Ovary (tissue), 9 donors: ENCODE data around the gene CRMP1. TPM values are rescaled to one million over a fixed set of nuclear protein-coding genes. Genes with fewer than 3 reads are reported as not detected.

Experiments
- DNase-seq, 5 donors: peaks; one replicate each; pipeline ENCODE4 v3.0.0-alpha.2; 2019 to 2020
- H3K27ac ChIP-seq, 2 donors: fragments of 200-600 bp; one replicate each; pipeline versions ENCODE4 v1.5.1 to v1.8.0; 2019 to 2022
- H3K27me3 ChIP-seq: fragments of 200-600 bp; one replicate; pipeline ENCODE4 v1.8.0; 2022
- H3K36me3 ChIP-seq: fragments of 200-600 bp; sonication (generic); one replicate; pipeline ENCODE4 v1.5.1; 2019
- H3K4me1 ChIP-seq: one replicate; pipeline ENCODE4 v1.8.1; 2013; ENCODE audit warnings: mild to moderate bottlenecking, moderate library complexity; ENCODE audit not compliant: insufficient read depth
- H3K4me3 ChIP-seq: fragments of 200-600 bp; sonication (generic); one replicate; pipeline ENCODE4 v1.5.1; 2017
- H3K9me3 ChIP-seq, 2 donors: fragments of 200-600 bp in 1 of 2; sonication (generic) in 1 of 2; one replicate each; pipeline versions ENCODE4 v1.5.1 to v1.8.1; 2013 to 2019; ENCODE audit warnings: mild to moderate bottlenecking in 1 of 2, moderate library complexity in 1 of 2
- EP300 ChIP-seq: sonication (generic); formaldehyde crosslinking; IDR thresholded peaks from one replicate; pipeline ENCODE4 v1.6.1; 2017; ENCODE audit warnings: antibody characterized with exemption
- POLR2A ChIP-seq: fragments of 450-650 bp; IDR thresholded peaks from one replicate; pipeline ENCODE4 v1.6.1; 2017; ENCODE audit warnings: antibody characterized with exemption, mild to moderate bottlenecking, moderate library complexity
- WGBS, 3 donors: extraction: QIAGEN DNeasy Blood & Tissue Kit in 1 of 3; methylation state at CpG; one replicate each; pipeline versions ENCODE4 v1.1.5 to v1.1.7; 2013 to 2017; 5-methylcytosine and 5-hydroxymethylcytosine counted together
- intact Hi-C, 4 donors: fragments of 100-400 bp; cut with DNase I; formaldehyde crosslinking; loops; one replicate each; pipeline versions ENCODE4 v1.11.0 to v1.15.1; 2022 to 2023
- polyA plus RNA-seq, 2 donors: library from polyadenylated mRNA; stranded (reverse); fragments of 200-250 nt in 1 of 2; fragments of 350-450 nt in 1 of 2; fragmentation: Illumina TruSeq in 1 of 2; extraction: RNeasy Lipid Tissue Mini Kit (QIAGEN cat#74804) in 1 of 2; gene quantifications; one replicate each; pipeline ENCODE4 v1.2.3, GENCODE V29; 2013 to 2014
- total RNA-seq, 7 donors: library from RNA; depleted of rRNA in 2 of 7; stranded (reverse); fragments of >200 nt in 2 of 7; fragmentation: NEBNext Ultra II Directional in 3 of 7; extraction: Animal tissue kit (Norgen Biotek cat#: 25700) in 3 of 7; gene quantifications; one replicate each; pipeline versions ENCODE4 v1.1.0 to v1.2.4, GENCODE V29; 2016 to 2023
- TF ChIP-seq, protein P1 (sequence below), 3 donors: fragments of 450-650 bp in 2 of 3; fragments of 200-600 bp in 1 of 3; IDR thresholded peaks; one replicate each; pipeline versions ENCODE4 v1.5.1 to v1.8.0; 2016 to 2022; ENCODE audit warnings: antibody characterized with exemption in 3 of 3, mild to moderate bottlenecking in 1 of 3
- donor health status: DM: no; HTN: no; CAD: no; lungs with moderate emphysema.
- donor health status: DM: no; HTN: no; CAD: no.
- donor health status: Bipolar disorder and iron deficiency.
- donor health status: DM: yes; HTN: yes; CAD: no.
- donor health status: DM: no; HTN: no; CAD: no.
- donor health status: DM: yes; HTN: yes; CAD: no.

Gene CRMP1
- total and polyA plus RNA-seq, 9 donors: 1.2 to 5.5 (median 4.2) TPM

DNA sequence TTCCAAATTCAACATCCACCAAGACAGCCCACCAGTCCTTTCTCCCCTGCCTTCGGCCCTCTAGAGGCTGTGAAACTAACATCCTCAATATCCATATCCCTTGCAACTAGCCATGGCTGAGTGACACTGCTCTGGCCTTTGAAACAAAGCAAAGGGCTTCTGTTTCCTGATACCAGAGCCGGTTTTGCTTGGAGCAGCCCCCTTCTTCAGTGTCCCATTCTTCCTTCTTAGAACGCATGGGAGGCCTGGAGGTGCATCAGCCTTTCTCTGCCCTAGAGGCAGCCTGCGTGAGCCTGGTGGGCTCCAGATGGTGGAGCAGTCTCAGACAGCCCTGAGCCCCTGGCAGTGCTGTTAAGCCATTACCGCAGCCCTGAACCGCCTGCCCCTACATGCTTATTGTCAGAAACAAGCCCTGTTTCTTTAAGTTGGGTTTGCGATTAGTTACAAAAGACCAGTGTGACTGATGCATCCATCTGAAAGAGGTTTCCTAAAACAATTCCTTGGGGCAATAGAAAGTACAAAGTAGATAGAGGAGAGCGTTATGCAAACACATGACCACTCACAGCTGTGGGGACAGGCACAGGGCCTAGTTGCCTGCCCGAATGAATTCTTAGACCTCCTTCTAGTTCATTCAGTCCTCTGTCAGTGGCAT is 107.8 kb downstream of the CRMP1 start:
- no peak overlapping the region for H3K4me3 ChIP-seq
- H3K4me1 ChIP-seq: no peaks in the 10 kb centered on the region
- no peak overlapping the region for H3K27ac ChIP-seq
- H3K9me3 ChIP-seq: no peaks in the 10 kb centered on the region
- no peaks in the 10 kb centered on the region for H3K27me3 ChIP-seq
- intact Hi-C loops: loop anchor here in 2 of 4 donors (5.0 to 10.0 kb wide), 2 partner anchors 730 to 1722 kb away; partner anchors contain the start of gene STK32B (in 1 of the 2)
- TF ChIP-seq EP300 (no peak), POLR2A (no peak)
- TF ChIP-seq, protein P1, sequence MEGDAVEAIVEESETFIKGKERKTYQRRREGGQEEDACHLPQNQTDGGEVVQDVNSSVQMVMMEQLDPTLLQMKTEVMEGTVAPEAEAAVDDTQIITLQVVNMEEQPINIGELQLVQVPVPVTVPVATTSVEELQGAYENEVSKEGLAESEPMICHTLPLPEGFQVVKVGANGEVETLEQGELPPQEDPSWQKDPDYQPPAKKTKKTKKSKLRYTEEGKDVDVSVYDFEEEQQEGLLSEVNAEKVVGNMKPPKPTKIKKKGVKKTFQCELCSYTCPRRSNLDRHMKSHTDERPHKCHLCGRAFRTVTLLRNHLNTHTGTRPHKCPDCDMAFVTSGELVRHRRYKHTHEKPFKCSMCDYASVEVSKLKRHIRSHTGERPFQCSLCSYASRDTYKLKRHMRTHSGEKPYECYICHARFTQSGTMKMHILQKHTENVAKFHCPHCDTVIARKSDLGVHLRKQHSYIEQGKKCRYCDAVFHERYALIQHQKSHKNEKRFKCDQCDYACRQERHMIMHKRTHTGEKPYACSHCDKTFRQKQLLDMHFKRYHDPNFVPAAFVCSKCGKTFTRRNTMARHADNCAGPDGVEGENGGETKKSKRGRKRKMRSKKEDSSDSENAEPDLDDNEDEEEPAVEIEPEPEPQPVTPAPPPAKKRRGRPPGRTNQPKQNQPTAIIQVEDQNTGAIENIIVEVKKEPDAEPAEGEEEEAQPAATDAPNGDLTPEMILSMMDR (IDR thresholded peaks at IDR 0.05): no peak
- peak in 1 of 5 donors; percentile 13 for DNase-seq
- H3K36me3 ChIP-seq: no peaks in the 10 kb centered on the region
- 57 to 77% (median 70%) methylated on average over 9 of the region's 9 CpGs for WGBS, 3 donors

DNA sequence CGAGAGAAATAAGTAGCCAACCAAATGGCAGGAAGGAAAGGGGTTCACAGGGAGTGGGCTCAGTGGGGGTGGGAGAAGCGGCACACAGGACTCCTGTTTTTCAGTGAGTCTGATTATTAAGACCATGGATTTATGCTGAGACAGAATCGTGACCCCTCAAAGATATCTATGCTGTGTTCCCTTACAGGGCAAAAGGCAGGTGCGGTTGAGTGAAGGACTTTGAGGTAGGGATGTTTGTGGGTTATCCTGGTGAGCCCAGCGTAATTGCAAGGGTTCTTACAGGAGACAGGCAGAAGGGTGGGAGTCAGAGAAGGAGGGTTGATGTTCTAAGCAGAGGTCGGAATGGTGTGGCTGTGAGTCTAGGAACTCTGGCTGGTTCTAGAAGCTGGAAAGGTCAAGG is 108.9 kb downstream of the CRMP1 start:
- H3K27ac ChIP-seq: no peak overlapping the region
- no peaks in the 10 kb centered on the region for H3K27me3 ChIP-seq
- no peaks in the 10 kb centered on the region for H3K4me1 ChIP-seq
- no peaks in the 10 kb centered on the region for H3K9me3 ChIP-seq
- WGBS, 3 donors: 89 to 91% (median 90%) methylated on average over 6 of the region's 6 CpGs
- intact Hi-C loops: loop anchor here in 2 of 4 donors (5.0 to 10.0 kb wide), 2 partner anchors 729 to 1723 kb away; partner anchors contain the start of gene STK32B (in 1 of the 2)
- no peaks in the 10 kb centered on the region for H3K36me3 ChIP-seq
- DNase-seq: peak in 1 of 5 donors; percentile 6
- TF ChIP-seq EP300 (no peak), POLR2A (no peak)
- TF ChIP-seq, protein P1 (IDR thresholded peaks at IDR 0.05): no peak
- no peak overlapping the region for H3K4me3 ChIP-seq

DNA sequence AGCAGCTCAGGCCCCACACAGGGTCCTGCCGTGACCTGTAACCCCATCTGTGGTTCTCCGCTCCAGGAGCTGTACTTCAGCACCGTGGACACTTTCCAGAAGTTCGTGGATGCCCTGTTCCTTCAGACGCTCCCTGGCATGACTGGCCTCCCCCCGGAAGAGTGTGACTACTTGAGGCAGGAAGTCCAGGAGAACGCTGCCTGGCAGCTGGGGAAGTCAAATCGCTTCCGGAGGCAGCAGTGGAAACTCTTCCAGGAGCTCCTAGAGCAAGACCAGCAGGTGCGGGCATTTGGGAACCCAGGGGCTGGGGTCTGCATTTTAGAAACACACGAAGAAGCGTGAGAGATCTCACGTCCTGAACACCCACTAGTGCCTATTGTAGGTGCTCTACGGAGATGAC is 109.4 kb downstream of the CRMP1 start:
- intact Hi-C loops: loop anchor here in 2 of 4 donors (5.0 to 10.0 kb wide), 2 partner anchors 729 to 1724 kb away; partner anchors contain the start of gene STK32B (in 1 of the 2)
- Histone ChIP-seq H3K4me1 (no peaks in the 10 kb centered on the region), H3K9me3 (no peaks in the 10 kb centered on the region), H3K27ac (no peak overlapping the region), H3K4me3 (no peak overlapping the region), H3K36me3 (no peaks in the 10 kb centered on the region), H3K27me3 (no peaks in the 10 kb centered on the region)
- DNase-seq: peak in 1 of 5 donors; percentile 11
- 81 to 82% (median 81%) methylated on average over 14 of the region's 14 CpGs for WGBS, 3 donors
- TF ChIP-seq, protein P1 (IDR thresholded peaks at IDR 0.05): no peak
- TF ChIP-seq POLR2A (no peak), EP300 (no peak)

DNA sequence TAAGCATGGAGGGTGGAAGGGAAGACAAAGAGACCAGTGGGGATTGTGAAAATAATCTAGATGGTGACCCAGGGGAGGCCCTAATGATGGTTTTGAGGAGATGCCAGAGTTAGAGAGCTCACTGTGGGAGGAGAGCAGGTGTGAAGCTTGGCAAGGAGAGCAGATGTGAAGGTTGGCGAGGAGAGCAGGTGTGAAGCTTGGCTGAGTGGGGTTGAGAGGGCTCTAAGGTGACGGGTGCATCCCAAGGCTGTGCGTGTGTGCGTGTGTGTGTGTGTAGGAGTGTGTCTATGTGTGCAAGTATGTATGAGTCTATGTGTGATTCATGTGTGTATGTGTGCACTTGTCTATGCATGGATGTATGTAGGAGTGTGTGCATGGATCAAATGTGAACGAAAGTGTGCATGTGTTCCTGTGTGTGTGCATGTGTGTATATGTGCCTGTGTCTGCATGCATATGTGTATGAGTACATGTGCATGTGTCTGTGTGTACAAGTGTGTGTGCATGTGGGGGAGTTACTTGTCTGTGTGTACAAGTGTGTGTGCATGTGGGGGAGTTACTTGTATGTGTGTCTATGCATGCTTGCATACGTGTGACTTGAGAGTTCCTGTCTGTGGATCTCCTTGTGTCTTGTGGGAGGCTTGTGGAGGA is 109.9 kb downstream of the CRMP1 start:
- WGBS, 3 donors: 84 to 96% (median 91%) methylated on average over 6 of the region's 6 CpGs
- Histone ChIP-seq H3K9me3 (no peaks in the 10 kb centered on the region), H3K4me3 (no peak overlapping the region), H3K27me3 (no peaks in the 10 kb centered on the region), H3K4me1 (no peaks in the 10 kb centered on the region), H3K36me3 (no peaks in the 10 kb centered on the region), H3K27ac (no peak overlapping the region)
- TF ChIP-seq, protein P1 (IDR thresholded peaks at IDR 0.05): no peak
- TF ChIP-seq POLR2A (no peak), EP300 (no peak)
- intact Hi-C loops: loop anchor here in 2 of 4 donors (5.0 to 10.0 kb wide), 2 partner anchors 728 to 1724 kb away; partner anchors contain the start of gene STK32B (in 1 of the 2)
- peak in 1 of 5 donors; percentile 3 for DNase-seq
